ENCODE results near the gene CAMK2B. TPM values are rescaled to one million over a fixed set of nuclear protein-coding genes. Genes with fewer than 3 reads are reported as not detected.

CAMK2B gene
- total RNA-seq, 2 experiments from 2014 or later: not detected

- H3K27me3 Mint-ChIP-seq: no peaks in the 10 kb centered on the region
- H3K36me3 Mint-ChIP-seq (ENCODE audit: low read depth): no peaks in the 10 kb centered on the region
- H3K4me1 Mint-ChIP-seq: no peaks in the 10 kb centered on the region
- H3K4me3 Mint-ChIP-seq: no peak overlapping the region
- ChIA-PET CTCF (no interaction called here), POLR2A (no interaction called here)
- no peak for DNase-seq
- H3K27ac Mint-ChIP-seq: no peak overlapping the region
- no peaks in the 10 kb centered on the region for H3K9me3 Mint-ChIP-seq
Observed at GRCh38 chr7:44285561-44285960, 39.8 kb downstream of the CAMK2B start.

- H3K4me3 Mint-ChIP-seq: no peak overlapping the region
- H3K9me3 Mint-ChIP-seq: no peaks in the 10 kb centered on the region
- ChIA-PET CTCF (no interaction called here), POLR2A (no interaction called here)
- DNase-seq: no peak
- no peaks in the 10 kb centered on the region for H3K36me3 Mint-ChIP-seq (ENCODE audit: low read depth)
- H3K27ac Mint-ChIP-seq: no peak overlapping the region
- no peaks in the 10 kb centered on the region for H3K4me1 Mint-ChIP-seq
- H3K27me3 Mint-ChIP-seq: no peaks in the 10 kb centered on the region
Observed at GRCh38 chr7:44284881-44285541, 40.4 kb downstream of the CAMK2B start.

GRCh38 chr7:44284216-44284615 is 41.2 kb downstream of the CAMK2B start:
- Mint-ChIP-seq H3K36me3 (ENCODE audit: low read depth) (no peaks in the 10 kb centered on the region), H3K4me3 (no peak overlapping the region), H3K4me1 (no peaks in the 10 kb centered on the region), H3K27ac (no peak overlapping the region), H3K27me3 (no peaks in the 10 kb centered on the region), H3K9me3 (no peaks in the 10 kb centered on the region)
- POLR2A ChIA-PET: no interaction called here
- CTCF ChIA-PET: no interaction called here
- no peak for DNase-seq

- H3K27me3 Mint-ChIP-seq: no peaks in the 10 kb centered on the region
- no peak for DNase-seq
- H3K27ac Mint-ChIP-seq: no peak overlapping the region
- H3K9me3 Mint-ChIP-seq: no peaks in the 10 kb centered on the region
- ChIA-PET POLR2A (no interaction called here), CTCF (no interaction called here)
- no peaks in the 10 kb centered on the region for H3K4me1 Mint-ChIP-seq
- H3K4me3 Mint-ChIP-seq: no peak overlapping the region
- no peaks in the 10 kb centered on the region for H3K36me3 Mint-ChIP-seq (ENCODE audit: low read depth)
Observed at GRCh38 chr7:44283381-44284211, 41.8 kb downstream of the CAMK2B start.

GRCh38 chr7:44282601-44283171 is 42.7 kb downstream of the CAMK2B start:
- H3K27ac Mint-ChIP-seq: no peak overlapping the region
- no peaks in the 10 kb centered on the region for H3K27me3 Mint-ChIP-seq
- no peak for DNase-seq
- H3K4me3 Mint-ChIP-seq: no peak overlapping the region
- H3K4me1 Mint-ChIP-seq: no peaks in the 10 kb centered on the region
- ChIA-PET CTCF (no interaction called here), POLR2A (no interaction called here)
- no peaks in the 10 kb centered on the region for H3K36me3 Mint-ChIP-seq (ENCODE audit: low read depth)
- no peaks in the 10 kb centered on the region for H3K9me3 Mint-ChIP-seq

GRCh38 chr7:44281811-44282600 is 43.4 kb downstream of the CAMK2B start:
- H3K9me3 Mint-ChIP-seq: no peaks in the 10 kb centered on the region
- POLR2A ChIA-PET: no interaction called here
- no peak overlapping the region for H3K4me3 Mint-ChIP-seq
- no peak overlapping the region for H3K27ac Mint-ChIP-seq
- H3K4me1 Mint-ChIP-seq: no peaks in the 10 kb centered on the region
- CTCF ChIA-PET: no interaction called here
- no peaks in the 10 kb centered on the region for H3K36me3 Mint-ChIP-seq (ENCODE audit: low read depth)
- no peak for DNase-seq
- H3K27me3 Mint-ChIP-seq: no peaks in the 10 kb centered on the region

- no peak for DNase-seq
- no peaks in the 10 kb centered on the region for H3K36me3 Mint-ChIP-seq (ENCODE audit: low read depth)
- ChIA-PET CTCF (no interaction called here), POLR2A (interaction anchor here (0.7 kb wide), 1 partner anchor 233 kb away, joined by 3 read pairs; no protein-coding TSS in a partner anchor)
- H3K9me3 Mint-ChIP-seq: no peaks in the 10 kb centered on the region
- no peak overlapping the region for H3K27ac Mint-ChIP-seq
- H3K4me3 Mint-ChIP-seq: no peak overlapping the region
- no peaks in the 10 kb centered on the region for H3K4me1 Mint-ChIP-seq
- H3K27me3 Mint-ChIP-seq: no peaks in the 10 kb centered on the region
Observed at GRCh38 chr7:44280993-44281721, 44.2 kb downstream of the CAMK2B start.

- POLR2A ChIA-PET: interaction anchor here (0.7 kb wide), 1 partner anchor 234 kb away, joined by 3 read pairs; no protein-coding TSS in a partner anchor
- H3K4me3 Mint-ChIP-seq: no peak overlapping the region
- no peaks in the 10 kb centered on the region for H3K27me3 Mint-ChIP-seq
- CTCF ChIA-PET: no interaction called here
- no peak overlapping the region for H3K27ac Mint-ChIP-seq
- DNase-seq: no peak
- no peaks in the 10 kb centered on the region for H3K9me3 Mint-ChIP-seq
- H3K4me1 Mint-ChIP-seq: no peaks in the 10 kb centered on the region
- no peaks in the 10 kb centered on the region for H3K36me3 Mint-ChIP-seq (ENCODE audit: low read depth)
Observed at GRCh38 chr7:44280636-44280992, 44.8 kb downstream of the CAMK2B start.

GRCh38 chr7:44279731-44280505 is 45.5 kb downstream of the CAMK2B start:
- CTCF ChIA-PET: interaction anchor here (0.9 to 1.3 kb wide), 2 partner anchors 11 to 12 kb away, joined by 3 read pairs; no protein-coding TSS in a partner anchor
- Mint-ChIP-seq H3K27me3 (no peaks in the 10 kb centered on the region), H3K4me3 (no peak overlapping the region), H3K9me3 (no peaks in the 10 kb centered on the region), H3K36me3 (ENCODE audit: low read depth) (no peaks in the 10 kb centered on the region), H3K27ac (no peak overlapping the region), H3K4me1 (no peaks in the 10 kb centered on the region)
- DNase-seq: no peak
- POLR2A ChIA-PET: no interaction called here

GRCh38 chr7:44279286-44279685 is 46.1 kb downstream of the CAMK2B start:
- CTCF ChIA-PET: interaction anchor here (0.6 to 1.3 kb wide), 3 partner anchors 10 to 26 kb away, joined by 3 to 4 read pairs (median 3); no protein-coding TSS in a partner anchor
- Mint-ChIP-seq H3K27ac (no peak overlapping the region), H3K36me3 (ENCODE audit: low read depth) (no peaks in the 10 kb centered on the region), H3K4me1 (no peaks in the 10 kb centered on the region), H3K4me3 (no peak overlapping the region), H3K9me3 (no peaks in the 10 kb centered on the region), H3K27me3 (no peaks in the 10 kb centered on the region)
- POLR2A ChIA-PET: no interaction called here
- no peak for DNase-seq

GRCh38 chr7:44278451-44279161 is 46.8 kb downstream of the CAMK2B start:
- ChIA-PET POLR2A (no interaction called here), CTCF (interaction anchor here (0.6 to 1.3 kb wide), 2 partner anchors 10 to 25 kb away, joined by 3 to 4 read pairs; no protein-coding TSS in a partner anchor)
- H3K36me3 Mint-ChIP-seq (ENCODE audit: low read depth): no peaks in the 10 kb centered on the region
- no peaks in the 10 kb centered on the region for H3K4me1 Mint-ChIP-seq
- H3K4me3 Mint-ChIP-seq: no peak overlapping the region
- no peak overlapping the region for H3K27ac Mint-ChIP-seq
- H3K27me3 Mint-ChIP-seq: no peaks in the 10 kb centered on the region
- no peaks in the 10 kb centered on the region for H3K9me3 Mint-ChIP-seq
- DNase-seq: no peak
